B cell (primary cell): ENCODE measurements around the gene COTL1.

ENCODE experiments used
- CTCF ChIP-seq: fragments of 200-600 bp; IDR thresholded peaks from one replicate; pipeline ENCODE4 v1.8.0; 2022; ENCODE audit warnings: antibody characterized with exemption, mild to moderate bottlenecking
- EZH2 ChIP-seq: IDR thresholded peaks from 2 replicates; pipeline ENCODE4 v1.6.1; 2012; ENCODE audit warnings: borderline replicate concordance, low read depth, mild to moderate bottlenecking, moderate library complexity, low read length; ENCODE audit not compliant: insufficient read depth, poor library complexity, severe bottlenecking

DNA sequence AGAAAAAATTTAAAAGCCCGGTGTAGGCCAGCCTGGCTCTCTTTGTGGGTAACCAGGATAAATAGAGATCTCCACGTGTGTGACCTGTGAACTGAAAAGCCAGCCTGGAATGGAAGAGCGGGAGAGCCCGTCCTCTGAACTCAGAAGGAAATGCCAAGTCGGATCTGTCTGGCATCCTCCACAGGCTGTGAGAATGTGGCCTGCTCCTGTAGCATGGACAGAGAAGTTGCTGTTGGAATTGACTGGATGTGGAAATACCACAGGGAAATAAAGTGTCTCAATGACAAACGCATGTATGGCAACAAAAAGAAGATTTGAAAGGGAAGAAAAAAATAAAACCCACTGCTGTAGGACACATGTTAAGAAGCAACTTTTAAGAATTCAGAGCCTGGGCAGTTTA, 37.1 kb upstream of the COTL1 start:
- TF ChIP-seq CTCF (no peak), EZH2 (no peak)
